Measurements from ENCODE around the gene ELF1.

ELF1 gene

GRCh38 chr13:41017159-41017558 is 2.0 kb downstream of the ELF1 start:
- Histone ChIP-seq H3K27ac (replicated peaks) (peak overlapping the region; percentile 98), H3K4me3 (replicated peaks; ENCODE audit: insufficient read depth, low read length) (peak overlapping the region; percentile 63), H3K27me3 (ENCODE audit: insufficient read depth, poor library complexity, severe bottlenecking) (no peaks in the 10 kb centered on the region)
- DNase-seq (ENCODE audit: low read depth in 1 of 2, low spot score in 1 of 2) = no peak
- TF ChIP-seq SPI1 (IDR thresholded peaks at IDR 0.05; ENCODE audit: borderline replicate concordance, low read depth) (no peak), REST (IDR thresholded peaks at IDR 0.05; ENCODE audit: insufficient replicate concordance, low read depth) (no peak)

GRCh38 chr13:41015920-41016319 is 3.2 kb downstream of the ELF1 start:
- Histone ChIP-seq H3K4me3 (replicated peaks; ENCODE audit: insufficient read depth, low read length) (peak overlapping the region; percentile 52), H3K27me3 (ENCODE audit: insufficient read depth, poor library complexity, severe bottlenecking) (no peaks in the 10 kb centered on the region), H3K27ac (replicated peaks) (peak overlapping the region; percentile 21)
- no peak for TF ChIP-seq GABPA (IDR thresholded peaks at IDR 0.05; ENCODE audit: low read depth)
- no peak for TF ChIP-seq REST (IDR thresholded peaks at IDR 0.05; ENCODE audit: insufficient replicate concordance, low read depth)
- TF ChIP-seq SPI1 (IDR thresholded peaks at IDR 0.05; ENCODE audit: borderline replicate concordance, low read depth) = no peak
- no peak for TF ChIP-seq CTCF (IDR thresholded peaks at IDR 0.05; ENCODE audit: insufficient read depth, low read length)
- no peak for TF ChIP-seq POLR2AphosphoS5 (IDR thresholded peaks at IDR 0.05; ENCODE audit: low read depth)
- no peak for DNase-seq (ENCODE audit: low read depth in 1 of 2, low spot score in 1 of 2)

GRCh38 chr13:41013835-41014234 is 5.3 kb downstream of the ELF1 start:
- Histone ChIP-seq H3K4me3 (replicated peaks; ENCODE audit: insufficient read depth, low read length) (no peak overlapping the region), H3K27me3 (ENCODE audit: insufficient read depth, poor library complexity, severe bottlenecking) (no peaks in the 10 kb centered on the region), H3K27ac (replicated peaks) (peak overlapping the region; percentile 21; the same call in 1 of the 2 replicates)
- DNase-seq (ENCODE audit: low read depth in 1 of 2, low spot score in 1 of 2) = no peak
- TF ChIP-seq CTCF (IDR thresholded peaks at IDR 0.05; ENCODE audit: insufficient read depth, low read length) = no peak
- no peak for TF ChIP-seq GABPA (IDR thresholded peaks at IDR 0.05; ENCODE audit: low read depth)
- no peak for TF ChIP-seq SPI1 (IDR thresholded peaks at IDR 0.05; ENCODE audit: borderline replicate concordance, low read depth)
- TF ChIP-seq POLR2AphosphoS5 (IDR thresholded peaks at IDR 0.05; ENCODE audit: low read depth) = no peak
- TF ChIP-seq REST (IDR thresholded peaks at IDR 0.05; ENCODE audit: insufficient replicate concordance, low read depth) = no peak

Data from HL-60 (cell line).